H7 (cell line): ENCODE measurements around the gene ZDHHC14. TPM values are rescaled to one million over a fixed set of nuclear protein-coding genes. Genes with fewer than 3 reads are reported as not detected.
"Not testable (repeated sequence)": the region's sequence is repeated elsewhere in the genome, so short reads cannot be mapped to it uniquely, and the experiment has no call there.

Source experiments
- DNase-seq: peaks from one replicate; pipeline ENCODE4 v3.0.0; 2012
- H3K27me3 ChIP-seq: 2 replicates; pipeline ENCODE4 v1.6.0; 2011; ENCODE audit warnings: mild to moderate bottlenecking, low read length; ENCODE audit not compliant: control insufficient read depth, insufficient read depth
- H3K36me3 ChIP-seq: replicated peaks from 2 replicates; pipeline ENCODE4 v1.5.1; 2011; ENCODE audit warnings: low read length; ENCODE audit not compliant: control insufficient read depth, insufficient read depth
- H3K4me3 ChIP-seq: 2 replicates; pipeline ENCODE4 v1.5.1; 2011; ENCODE audit warnings: low read depth, mild to moderate bottlenecking, control low read depth, low read length, moderate library complexity; ENCODE audit not compliant: insufficient read depth
- total RNA-seq: library from RNA; depleted of rRNA; stranded (reverse); fragments of >200 nt; shearing (Covaris generic); gene quantifications from 2 replicates; pipeline ENCODE4 v1.2.3, GENCODE V29; 2014; rRNA removed

ZDHHC14 gene
- total RNA-seq: 1.1 and 2.9 TPM in 2 replicates

- Histone ChIP-seq H3K4me3 (peak within 1 kb of the TSS; percentile 90), H3K27me3 (peaks cover 29% of the 10 kb centered on the region), H3K36me3 (no peaks in the 10 kb centered on the region)
- peak; percentile 84 for DNase-seq
Measured at GRCh38 chr6:157380779-157381561, at the start of gene ZDHHC14. Gene ZDHHC14, plus strand, starts transcription at chr6:157381190.

DNA sequence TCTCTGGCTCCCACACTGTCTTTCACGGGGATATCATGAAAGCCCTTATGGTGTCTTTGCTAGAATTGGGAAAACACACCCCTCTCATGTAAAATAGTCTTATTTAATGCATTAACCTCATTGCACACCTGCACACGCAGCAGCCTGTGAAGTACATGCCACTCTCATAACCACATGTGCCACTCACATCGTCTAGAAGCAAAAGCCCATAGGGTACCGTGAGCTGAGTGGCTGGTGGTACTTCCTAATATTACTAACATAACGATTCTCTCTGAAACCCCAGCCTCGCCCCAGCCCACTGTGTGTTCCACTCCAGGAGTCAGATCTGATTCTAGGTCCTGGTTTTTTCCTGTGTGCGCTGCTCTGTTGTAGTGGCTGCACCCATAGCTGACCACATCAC is 48.2 kb upstream of the ZDHHC14 start:
- Histone ChIP-seq H3K36me3 (no peaks in the 10 kb centered on the region), H3K4me3 (no peak overlapping the region), H3K27me3 (no peaks in the 10 kb centered on the region)
- DNase-seq: no peak

DNA sequence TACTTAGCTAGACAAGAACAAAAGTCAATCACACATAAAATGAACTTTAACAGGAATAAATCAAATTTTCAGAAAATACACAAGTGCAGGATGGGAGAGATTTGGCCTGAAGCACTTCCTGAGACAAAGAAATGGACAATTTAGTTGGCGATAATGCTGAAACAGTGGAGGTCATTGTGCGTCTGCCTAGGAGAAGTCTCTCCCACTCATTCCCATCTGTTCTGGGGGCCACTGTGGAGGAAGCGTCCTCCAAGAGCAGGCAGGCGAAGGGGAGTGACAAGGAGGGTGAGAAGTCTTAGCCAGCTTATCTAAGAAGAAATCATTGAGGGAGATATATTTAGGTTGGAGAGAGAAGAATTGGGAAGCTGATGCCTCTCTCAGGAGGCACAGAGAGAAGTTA is 47.5 kb upstream of the ZDHHC14 start:
- Histone ChIP-seq H3K4me3 (no peak overlapping the region), H3K36me3 (no peaks in the 10 kb centered on the region), H3K27me3 (no peaks in the 10 kb centered on the region)
- no peak for DNase-seq

DNA sequence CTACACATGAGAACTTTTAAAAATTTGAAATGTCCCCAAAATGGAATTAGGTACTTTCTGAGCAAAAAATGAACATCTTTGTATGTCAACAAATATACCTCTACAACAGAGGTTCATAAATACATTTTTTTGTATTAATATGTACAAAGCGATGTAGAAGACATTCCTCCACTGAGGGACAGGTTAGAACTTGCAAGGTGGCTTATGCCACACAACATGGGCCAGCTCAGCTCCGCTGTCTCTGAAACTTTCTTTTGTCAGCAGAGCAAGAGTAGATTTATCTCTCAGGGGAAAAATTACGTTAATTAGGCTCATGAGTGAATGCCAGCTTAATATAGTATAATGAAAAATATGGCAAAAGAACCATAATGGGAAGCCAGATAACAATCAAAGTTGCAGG is 47.0 kb upstream of the ZDHHC14 start:
- Histone ChIP-seq H3K4me3 (no peak overlapping the region), H3K27me3 (no peaks in the 10 kb centered on the region), H3K36me3 (no peaks in the 10 kb centered on the region)
- no peak for DNase-seq

DNA sequence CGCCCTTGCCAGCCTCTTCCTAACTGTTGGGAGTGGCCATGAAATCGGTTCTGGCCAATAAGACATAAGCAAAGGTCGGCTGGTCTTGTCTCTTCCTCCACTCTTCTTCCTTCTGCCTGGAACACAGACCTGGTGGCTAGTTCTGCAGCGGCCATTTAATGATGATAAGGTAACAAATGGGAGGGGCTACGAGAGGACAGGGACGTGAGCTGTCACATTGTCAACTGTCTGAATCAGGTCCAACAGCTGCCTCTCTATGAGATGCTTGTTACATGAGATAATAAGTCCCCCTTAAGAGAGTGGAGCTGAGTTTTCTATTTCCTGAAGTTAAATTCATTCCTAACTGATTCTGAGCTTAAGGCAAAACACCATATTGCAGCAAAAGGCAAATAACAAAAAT is 45.2 kb upstream of the ZDHHC14 start:
- no peak for DNase-seq
- no peaks in the 10 kb centered on the region for H3K36me3 ChIP-seq
- H3K4me3 ChIP-seq: no peak overlapping the region
- H3K27me3 ChIP-seq: no peaks in the 10 kb centered on the region

DNA sequence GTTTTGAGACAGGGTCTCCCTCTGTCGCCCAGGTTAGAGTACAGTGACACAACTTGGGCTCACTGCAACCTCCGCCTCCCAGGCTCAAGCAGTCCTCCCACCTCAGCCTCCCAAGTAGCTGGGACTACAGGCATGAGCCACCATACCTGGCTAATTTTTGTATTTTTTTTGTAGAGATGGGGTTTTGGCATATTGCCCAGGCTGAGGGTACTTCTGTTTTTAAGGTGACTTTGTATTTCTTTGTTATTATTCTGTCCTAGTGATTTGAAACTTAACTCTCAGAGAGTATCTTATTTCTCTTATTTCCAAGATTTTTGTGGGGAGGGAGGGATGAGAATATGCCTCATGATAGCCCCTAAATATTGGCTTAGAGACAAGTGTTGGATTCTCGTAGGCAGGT is 43.7 kb upstream of the ZDHHC14 start:
- H3K27me3 ChIP-seq, DNase-seq, H3K4me3 ChIP-seq, H3K36me3 ChIP-seq: not testable (repeated sequence)

DNA sequence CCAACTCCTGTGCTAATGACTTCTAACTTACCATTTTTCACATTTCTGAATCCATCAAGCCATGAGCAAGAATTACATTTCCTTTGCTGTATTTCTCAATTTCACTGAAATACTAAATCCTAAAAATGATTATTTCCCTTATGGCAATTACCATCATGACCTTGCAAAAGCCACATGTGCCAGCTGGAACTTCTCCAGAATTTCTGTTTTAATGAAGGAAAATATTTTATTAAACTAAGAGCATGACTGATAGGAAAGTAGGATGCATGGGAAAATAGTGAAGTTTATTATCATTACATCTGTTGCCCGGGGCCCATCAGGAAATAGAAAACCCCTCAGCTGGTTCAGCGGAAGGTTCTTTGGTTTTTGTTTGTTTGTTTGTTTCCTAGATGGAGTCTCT is 43.2 kb upstream of the ZDHHC14 start:
- Histone ChIP-seq H3K36me3 (no peaks in the 10 kb centered on the region), H3K27me3 (no peaks in the 10 kb centered on the region), H3K4me3 (no peak overlapping the region)
- no peak for DNase-seq

DNA sequence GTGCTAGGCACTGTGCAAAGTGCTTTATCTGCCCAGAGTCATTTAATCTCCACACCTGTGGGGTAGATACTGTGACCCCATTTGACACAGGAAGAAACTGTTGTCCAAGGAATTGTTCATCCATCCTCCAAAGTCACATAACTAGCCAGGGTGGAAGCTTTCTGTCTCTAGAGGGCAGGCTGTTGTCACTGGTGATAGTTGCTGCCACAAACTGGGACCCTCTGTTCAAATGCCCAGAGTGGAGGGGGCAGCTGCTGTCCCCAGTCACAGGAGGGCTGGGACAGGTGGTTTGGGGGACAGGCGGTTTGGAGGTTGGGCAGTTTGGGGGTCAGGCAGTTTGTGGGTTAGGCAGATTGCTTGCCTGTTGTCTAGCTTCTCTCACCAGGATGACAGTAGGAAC is 41.6 kb upstream of the ZDHHC14 start:
- no peak for DNase-seq
- H3K27me3 ChIP-seq: no peaks in the 10 kb centered on the region
- no peak overlapping the region for H3K4me3 ChIP-seq
- no peaks in the 10 kb centered on the region for H3K36me3 ChIP-seq

GRCh38 chr6:157343732-157344131 is 37.3 kb upstream of the ZDHHC14 start:
- DNase-seq: no peak
- Histone ChIP-seq H3K27me3 (no peaks in the 10 kb centered on the region; the same call in 1 of the 2 replicates), H3K36me3 (no peaks in the 10 kb centered on the region), H3K4me3 (no peak overlapping the region)

- Histone ChIP-seq H3K36me3 (no peaks in the 10 kb centered on the region), H3K27me3 (no peaks in the 10 kb centered on the region; the same call in 1 of the 2 replicates), H3K4me3 (no peak overlapping the region)
- no peak for DNase-seq
Measured at GRCh38 chr6:157346373-157346772, 34.6 kb upstream of the ZDHHC14 start.

GRCh38 chr6:157358287-157358686 is 22.7 kb upstream of the ZDHHC14 start:
- Histone ChIP-seq H3K27me3 (no peaks in the 10 kb centered on the region), H3K36me3 (no peaks in the 10 kb centered on the region), H3K4me3 (no peak overlapping the region)
- DNase-seq: no peak

DNA sequence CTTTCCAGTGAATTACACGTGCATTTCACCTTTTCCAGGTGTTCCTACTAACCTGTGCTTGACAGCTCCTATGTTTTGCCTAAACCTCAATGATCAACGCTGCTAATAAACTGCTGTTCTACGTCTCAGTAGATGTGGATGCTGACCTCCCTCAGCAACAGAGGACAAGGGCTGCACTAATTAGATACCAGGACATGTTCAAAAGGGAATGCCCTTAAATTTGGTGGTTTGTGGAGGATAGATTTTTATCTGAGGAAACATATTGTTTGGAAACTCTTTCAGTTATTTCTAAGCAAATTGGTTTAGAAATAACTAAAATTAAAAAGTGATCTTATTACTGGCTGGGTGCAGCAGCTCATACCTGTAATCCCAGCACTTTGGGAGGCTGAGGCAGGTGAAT is 19.1 kb upstream of the ZDHHC14 start:
- no peak for DNase-seq
- Histone ChIP-seq H3K27me3 (no peaks in the 10 kb centered on the region), H3K36me3 (no peaks in the 10 kb centered on the region), H3K4me3 (no peak overlapping the region)

DNA sequence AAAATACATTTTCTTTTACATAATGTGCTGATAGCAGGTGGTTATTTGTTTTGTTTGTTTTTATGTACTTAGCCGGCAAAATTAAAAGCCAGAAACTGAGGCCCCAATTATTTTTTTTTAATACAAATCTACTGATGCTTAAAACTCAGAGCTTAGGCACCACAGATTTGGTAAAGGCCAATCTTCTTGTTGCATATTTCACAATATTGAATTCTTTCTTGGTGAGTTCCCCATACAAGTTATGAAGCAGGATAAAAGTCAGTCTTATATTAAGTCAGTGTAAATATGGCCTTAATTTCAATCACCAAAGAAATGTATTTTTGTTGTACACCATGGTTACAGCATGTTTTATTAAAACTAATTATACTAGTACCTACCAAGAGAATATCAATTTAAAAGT is 16.3 kb upstream of the ZDHHC14 start:
- Histone ChIP-seq H3K27me3 (no peaks in the 10 kb centered on the region), H3K36me3 (no peaks in the 10 kb centered on the region), H3K4me3 (no peak overlapping the region)
- DNase-seq: no peak

GRCh38 chr6:157366648-157367047 is 14.3 kb upstream of the ZDHHC14 start:
- no peak for DNase-seq
- no peaks in the 10 kb centered on the region for H3K27me3 ChIP-seq
- no peaks in the 10 kb centered on the region for H3K36me3 ChIP-seq
- H3K4me3 ChIP-seq: no peak overlapping the region

- Histone ChIP-seq H3K27me3 (no peaks in the 10 kb centered on the region), H3K4me3 (no peak overlapping the region), H3K36me3 (no peaks in the 10 kb centered on the region)
- DNase-seq: no peak
Measured at GRCh38 chr6:157368359-157369049, 12.5 kb upstream of the ZDHHC14 start.
